Midbrain (tissue), 1 donor: ENCODE measurements around the gene ZNF70.
"Not testable (repeated sequence)": the region's sequence is repeated elsewhere in the genome, so short reads cannot be mapped to it uniquely, and the experiment has no call there.

Experiments used
- DNase-seq: peaks from one replicate; lab custom pipeline; 2025; lab: John Stamatoyannopoulos, UW

The ZNF70 gene

GRCh38 chr22:23756891-23757290 is 6.0 kb upstream of the ZNF70 start:
- no peak for DNase-seq

GRCh38 chr22:23755711-23756110 is 4.8 kb upstream of the ZNF70 start:
- DNase-seq = no peak

- DNase-seq = peak; percentile 57
Observed at GRCh38 chr22:23754980-23755636, 4.2 kb upstream of the ZNF70 start.

- DNase-seq = no peak
Observed at GRCh38 chr22:23754220-23754919, 3.5 kb upstream of the ZNF70 start, which contains the start of gene VPREB3. Gene VPREB3, minus strand, starts transcription at chr22:23754425. Its CDS starts 62 bp downstream, at chr22:23754363.

- no peak for DNase-seq
Observed at GRCh38 chr22:23753385-23753784, 2.5 kb upstream of the ZNF70 start.

- no peak for DNase-seq
Observed at GRCh38 chr22:23752750-23753149, 1.8 kb upstream of the ZNF70 start.

- no peak for DNase-seq
Observed at GRCh38 chr22:23752090-23752691, 1.3 kb upstream of the ZNF70 start.

GRCh38 chr22:23751441-23751996 is 607 bp upstream of the ZNF70 start:
- DNase-seq = no peak

GRCh38 chr22:23750367-23750713 is 572 bp downstream of the ZNF70 start:
- DNase-seq = no peak

- no peak for DNase-seq
Observed at GRCh38 chr22:23749841-23750301, 1.0 kb downstream of the ZNF70 start.

GRCh38 chr22:23745791-23746190 is 5.1 kb downstream of the ZNF70 start:
- no peak for DNase-seq

- DNase-seq = no peak
Observed at GRCh38 chr22:23744485-23744884, 6.4 kb downstream of the ZNF70 start.

GRCh38 chr22:23744001-23744400 is 6.9 kb downstream of the ZNF70 start:
- no peak for DNase-seq

GRCh38 chr22:23743303-23743705 is 7.6 kb downstream of the ZNF70 start:
- no peak for DNase-seq

- no peak for DNase-seq
Observed at GRCh38 chr22:23742505-23743264, 8.2 kb downstream of the ZNF70 start.

- DNase-seq = no peak
Observed at GRCh38 chr22:23737696-23738095, 13.2 kb downstream of the ZNF70 start.

- DNase-seq = not testable (repeated sequence)
Observed at GRCh38 chr22:23728108-23728507, 22.8 kb downstream of the ZNF70 start.

- DNase-seq = no peak
Observed at GRCh38 chr22:23722724-23723123, 28.2 kb downstream of the ZNF70 start.

GRCh38 chr22:23722160-23722559 is 28.8 kb downstream of the ZNF70 start:
- no peak for DNase-seq

GRCh38 chr22:23720855-23721254 is 30.1 kb downstream of the ZNF70 start:
- DNase-seq = no peak

- no peak for DNase-seq
Observed at GRCh38 chr22:23718371-23719165, 32.3 kb downstream of the ZNF70 start.
